Thyroid gland (tissue), 4 donors: ENCODE measurements around the gene PROM1.

Source experiments
- POLR2A ChIP-seq, 2 donors: fragments of 450-650 bp; IDR thresholded peaks; one replicate each; pipeline ENCODE4 v1.6.1; 2017; ENCODE audit warnings: antibody characterized with exemption in 2 of 2, mild to moderate bottlenecking in 2 of 2, moderate library complexity in 1 of 2
- TF ChIP-seq, protein P1 (sequence below), 6 experiments: fragments of 200-600 bp in 3 of 6; fragments of 450-650 bp in 3 of 6; sonication (generic) in 3 of 6; IDR thresholded peaks; one replicate each; pipeline ENCODE4 v1.5.1; 2016 to 2019; ENCODE audit warnings: antibody characterized with exemption in 6 of 6, mild to moderate bottlenecking in 2 of 6, inconsistent platforms in 1 of 6, moderate library complexity in 1 of 6

DNA sequence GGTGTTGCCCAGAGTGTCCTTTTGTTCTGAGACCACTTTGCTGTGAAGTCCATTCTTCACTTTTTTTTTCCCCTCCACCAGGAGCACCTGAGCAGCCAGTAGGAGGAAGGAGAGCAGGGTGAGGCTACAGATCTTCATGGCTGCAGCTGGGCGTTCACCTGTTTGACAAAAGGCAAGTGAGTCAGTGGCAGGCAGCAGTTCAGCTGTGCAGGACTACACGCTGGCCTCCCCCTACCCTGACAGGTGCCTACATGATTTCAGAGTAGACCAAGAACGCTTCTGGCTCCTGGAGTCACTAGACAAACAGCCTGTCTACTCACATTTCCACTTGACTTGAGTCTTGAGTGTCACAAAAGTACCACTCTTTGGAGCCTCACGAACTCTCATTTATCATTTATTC lies 147.3 kb downstream of the PROM1 start:
- TF ChIP-seq, protein P1, sequence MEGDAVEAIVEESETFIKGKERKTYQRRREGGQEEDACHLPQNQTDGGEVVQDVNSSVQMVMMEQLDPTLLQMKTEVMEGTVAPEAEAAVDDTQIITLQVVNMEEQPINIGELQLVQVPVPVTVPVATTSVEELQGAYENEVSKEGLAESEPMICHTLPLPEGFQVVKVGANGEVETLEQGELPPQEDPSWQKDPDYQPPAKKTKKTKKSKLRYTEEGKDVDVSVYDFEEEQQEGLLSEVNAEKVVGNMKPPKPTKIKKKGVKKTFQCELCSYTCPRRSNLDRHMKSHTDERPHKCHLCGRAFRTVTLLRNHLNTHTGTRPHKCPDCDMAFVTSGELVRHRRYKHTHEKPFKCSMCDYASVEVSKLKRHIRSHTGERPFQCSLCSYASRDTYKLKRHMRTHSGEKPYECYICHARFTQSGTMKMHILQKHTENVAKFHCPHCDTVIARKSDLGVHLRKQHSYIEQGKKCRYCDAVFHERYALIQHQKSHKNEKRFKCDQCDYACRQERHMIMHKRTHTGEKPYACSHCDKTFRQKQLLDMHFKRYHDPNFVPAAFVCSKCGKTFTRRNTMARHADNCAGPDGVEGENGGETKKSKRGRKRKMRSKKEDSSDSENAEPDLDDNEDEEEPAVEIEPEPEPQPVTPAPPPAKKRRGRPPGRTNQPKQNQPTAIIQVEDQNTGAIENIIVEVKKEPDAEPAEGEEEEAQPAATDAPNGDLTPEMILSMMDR (IDR thresholded peaks at IDR 0.05), result no peak
- no peak for TF ChIP-seq POLR2A (IDR thresholded peaks at IDR 0.05)
